Stimulated activated CD4-positive, alpha-beta T cell treated with anti-CD3 and anti-CD28 coated beads, Interleukin-12 subunit alpha, Interleukin-12 subunit beta, amount 100 ng/mL, for 48 hours (primary cell): ENCODE data around the gene BRAF.
A peak's percentile ranks its signal among the peaks of the same experiment; 100 is the strongest.
"Not testable (repeated sequence)": the region's sequence is repeated elsewhere in the genome, so short reads cannot be mapped to it uniquely, and the experiment has no call there.

Source experiments
- DNase-seq, 3 donors: peaks; one replicate each; pipeline ENCODE4 v3.0.0-alpha.2; 2020; ENCODE audit warnings: low read depth in 2 of 3, low spot score in 1 of 3

The BRAF gene

DNA sequence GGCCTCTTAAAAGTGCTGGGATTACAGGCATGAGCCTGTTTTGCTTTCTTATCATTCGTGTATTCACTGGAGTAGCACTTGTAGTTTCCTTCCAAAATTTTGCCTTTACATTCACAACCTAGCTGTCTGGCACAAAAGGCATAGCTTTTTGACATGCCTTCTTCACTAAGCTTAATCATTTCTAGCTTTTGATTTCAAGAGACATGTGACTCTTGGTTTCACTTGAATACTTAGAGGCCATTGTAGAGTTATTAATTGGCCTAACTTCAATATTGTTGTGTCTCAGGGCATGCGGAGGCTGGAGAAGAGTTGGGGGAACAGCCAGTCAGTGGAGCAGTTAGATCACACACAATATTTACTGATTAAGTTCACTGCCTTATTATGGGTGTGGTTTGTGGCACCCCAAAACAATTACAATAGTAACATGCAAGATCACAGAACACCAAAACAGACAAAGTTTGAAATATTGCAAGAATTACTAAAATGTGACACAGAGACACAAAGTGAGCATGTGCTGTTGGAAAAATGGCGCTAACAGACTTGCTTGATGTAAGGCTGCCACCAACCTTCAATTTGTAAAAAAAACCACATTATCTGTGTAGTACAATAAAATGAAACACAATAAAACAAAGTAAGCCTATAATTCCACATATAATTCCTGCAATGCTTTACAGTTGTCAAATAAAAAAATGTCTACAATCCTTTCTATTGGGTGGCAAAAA is 43.1 kb downstream of the BRAF start:
- no peak for DNase-seq

DNA sequence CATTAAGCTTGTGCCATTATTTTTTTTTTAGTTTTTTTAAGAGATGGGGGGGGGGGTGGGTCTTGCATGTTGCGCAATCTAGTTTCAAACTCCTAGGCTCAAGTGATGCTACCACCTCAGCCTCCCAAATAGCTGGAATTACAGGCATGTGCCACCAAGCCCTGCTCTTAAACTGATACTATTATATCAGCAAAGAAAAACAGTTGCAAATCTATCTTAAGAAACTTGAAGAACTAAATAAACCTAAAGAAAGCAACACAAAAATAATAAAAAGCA is 47.5 kb downstream of the BRAF start:
- no peak for DNase-seq

DNA sequence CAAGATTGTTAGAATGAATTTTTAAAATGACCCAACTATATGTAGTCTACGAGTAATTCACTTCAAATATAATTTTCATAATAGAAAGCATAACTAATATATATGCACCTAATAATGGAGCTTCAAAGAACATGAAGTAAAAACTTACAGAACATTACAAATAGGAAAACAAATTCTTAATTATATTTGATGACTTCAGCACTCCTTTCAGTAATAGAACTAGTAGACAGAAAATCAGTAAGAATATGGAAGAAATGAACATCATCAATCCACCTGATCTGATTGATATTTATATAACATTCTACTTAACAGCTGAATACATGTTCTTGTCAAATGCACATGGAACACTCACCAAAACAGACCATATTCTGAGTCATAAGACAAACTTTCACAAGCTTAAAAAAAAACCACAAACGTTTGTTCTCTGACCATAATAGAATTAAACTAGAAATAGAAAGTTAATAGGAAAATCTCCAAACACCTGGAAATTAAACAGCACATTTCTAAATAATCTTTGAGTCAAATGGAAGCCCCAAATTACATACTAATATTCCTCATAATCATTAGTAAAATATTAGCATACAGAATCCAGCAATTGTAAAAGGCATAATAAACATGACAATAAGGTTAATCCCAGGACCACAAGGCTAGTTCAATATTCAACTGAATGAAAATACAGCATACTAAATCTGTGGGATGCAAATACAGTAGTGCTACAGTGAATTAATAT is 48.0 kb downstream of the BRAF start:
- no peak for DNase-seq

DNA sequence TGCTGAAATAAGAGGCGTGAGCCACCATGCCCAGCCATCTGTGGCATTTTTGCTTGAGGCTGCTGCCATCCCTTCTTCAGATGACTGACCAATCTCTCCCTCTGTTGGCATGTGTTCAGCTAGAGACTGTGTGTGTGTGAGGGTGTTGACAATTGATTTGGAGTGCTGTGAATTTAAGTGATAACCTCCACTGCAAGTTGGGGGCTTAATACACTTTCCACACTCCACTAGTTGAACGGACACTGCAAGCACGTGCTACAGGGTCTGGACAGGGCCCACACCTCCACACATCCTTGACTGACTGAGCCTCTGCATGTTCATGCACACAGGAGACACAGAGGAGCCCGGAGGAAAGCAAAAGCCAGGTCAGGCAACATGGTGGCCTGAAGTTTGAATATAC is 51.3 kb downstream of the BRAF start:
- DNase-seq: no peak

DNA sequence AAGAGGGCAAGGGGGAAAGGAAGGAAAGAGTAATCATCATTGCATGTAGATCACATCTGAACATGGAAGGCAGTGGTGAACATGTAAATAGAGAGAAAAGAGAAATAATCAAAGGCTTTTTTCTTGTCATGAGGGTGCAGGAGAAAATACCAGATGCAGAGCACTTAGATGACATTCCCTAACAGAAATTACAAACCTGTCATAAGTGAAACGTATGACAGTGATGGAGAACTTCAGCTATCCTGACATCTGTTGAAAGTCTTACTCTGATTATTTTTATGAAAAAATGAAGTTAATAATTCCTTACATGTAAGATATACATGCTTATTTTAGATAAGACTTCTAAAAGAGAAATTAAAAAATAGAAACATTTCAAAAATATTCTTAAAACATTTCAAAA is 54.7 kb downstream of the BRAF start:
- DNase-seq: no peak

DNA sequence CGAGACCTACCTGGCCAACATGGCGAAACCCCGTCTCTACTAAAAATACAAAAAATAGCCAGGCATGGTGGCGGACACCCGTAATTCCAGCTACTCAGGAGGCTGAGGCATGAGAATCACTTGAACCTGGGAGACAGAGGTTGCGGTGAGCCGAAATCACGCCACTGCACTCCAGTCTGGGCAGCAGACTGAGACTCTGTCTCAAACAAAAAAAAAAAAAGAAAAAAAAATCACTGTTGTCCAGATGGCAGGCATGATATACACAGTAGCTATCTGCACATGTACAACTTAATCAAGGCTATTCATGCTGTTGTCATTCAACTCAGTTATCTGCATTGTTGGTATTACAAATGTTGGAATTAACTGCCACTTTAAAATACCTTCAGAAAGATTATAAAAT is 55.3 kb downstream of the BRAF start:
- DNase-seq: no peak

DNA sequence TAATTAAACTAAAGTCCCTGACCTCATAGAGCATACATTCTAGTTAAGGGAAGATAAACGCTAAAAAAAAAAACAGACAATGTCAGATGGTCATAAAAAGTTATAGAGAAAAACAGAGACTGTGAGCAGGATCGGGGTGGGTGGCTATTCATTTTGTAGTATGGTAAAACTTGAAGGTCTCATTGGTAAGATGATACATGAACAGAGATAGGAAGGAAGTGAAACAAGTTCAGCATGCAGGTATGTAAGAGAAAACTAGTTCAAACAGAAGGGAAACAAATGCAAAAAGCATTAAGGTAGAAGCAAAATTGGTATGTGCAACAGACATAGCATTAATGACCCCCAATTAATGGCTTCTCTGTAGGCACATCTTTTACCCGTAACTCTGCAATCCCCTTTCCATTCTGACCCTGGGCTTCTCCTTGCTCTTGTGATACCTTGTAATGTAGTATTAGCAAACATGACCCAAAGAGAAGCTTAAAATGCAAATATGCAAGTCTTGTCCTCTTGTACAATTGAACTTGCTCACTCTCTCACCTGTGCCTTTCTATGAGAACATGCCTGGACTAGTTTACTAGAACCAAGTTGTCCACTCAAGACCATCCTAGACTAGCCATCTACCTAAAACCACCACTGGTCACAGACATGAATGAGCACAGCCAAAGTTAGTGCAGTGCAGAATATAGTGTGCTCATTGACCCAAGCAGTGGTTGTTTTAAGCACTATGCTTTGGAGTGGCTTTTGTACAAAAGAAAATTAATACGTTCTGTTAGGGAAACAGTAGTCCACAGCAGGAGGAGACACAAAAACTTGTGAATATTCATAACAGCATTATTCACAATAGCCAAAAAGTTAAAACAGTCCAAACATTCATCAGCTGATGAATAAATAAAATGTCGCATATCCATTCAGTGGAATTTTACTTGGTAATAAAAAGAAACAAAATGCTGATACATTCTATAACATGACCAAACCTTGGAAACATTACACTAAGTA is 57.0 kb downstream of the BRAF start:
- DNase-seq: no peak

DNA sequence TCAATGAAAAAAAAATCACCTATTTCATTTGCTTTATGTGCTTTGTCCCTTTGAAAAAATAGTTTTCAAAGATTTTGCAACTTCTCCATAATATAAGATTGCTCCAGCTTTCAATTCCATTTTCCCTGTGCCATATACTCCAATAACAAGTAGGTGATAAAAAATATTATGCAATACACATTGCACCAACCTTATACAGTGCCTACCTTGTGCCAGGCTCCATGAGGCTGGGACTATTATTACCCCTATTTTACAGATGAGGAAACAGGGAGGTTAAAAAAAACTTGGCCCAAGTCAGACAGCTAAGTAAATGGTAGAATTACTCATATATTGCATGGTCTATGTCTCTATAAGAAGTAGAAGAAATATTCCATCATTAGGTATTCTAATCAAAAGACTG is 57.8 kb downstream of the BRAF start:
- DNase-seq: no peak

DNA sequence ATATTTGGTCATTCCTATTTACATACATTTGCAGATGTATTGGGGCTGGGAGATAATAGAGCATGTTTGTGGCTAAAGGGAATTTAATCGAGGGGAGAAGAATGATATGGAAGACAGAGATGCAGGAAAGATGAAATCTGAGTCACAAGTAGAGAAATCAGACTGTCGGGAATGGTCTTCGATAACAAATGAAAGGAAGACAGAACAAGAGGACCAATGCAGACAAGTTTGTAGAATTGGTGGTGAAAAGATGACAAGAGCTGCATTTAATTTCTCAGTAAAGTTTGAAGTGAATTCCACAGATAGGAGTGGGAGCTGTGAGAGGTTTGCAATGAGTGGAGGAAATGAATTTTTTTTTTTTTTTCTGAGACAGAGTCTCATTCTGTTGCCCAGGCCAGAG is 60.0 kb downstream of the BRAF start:
- DNase-seq: no peak

DNA sequence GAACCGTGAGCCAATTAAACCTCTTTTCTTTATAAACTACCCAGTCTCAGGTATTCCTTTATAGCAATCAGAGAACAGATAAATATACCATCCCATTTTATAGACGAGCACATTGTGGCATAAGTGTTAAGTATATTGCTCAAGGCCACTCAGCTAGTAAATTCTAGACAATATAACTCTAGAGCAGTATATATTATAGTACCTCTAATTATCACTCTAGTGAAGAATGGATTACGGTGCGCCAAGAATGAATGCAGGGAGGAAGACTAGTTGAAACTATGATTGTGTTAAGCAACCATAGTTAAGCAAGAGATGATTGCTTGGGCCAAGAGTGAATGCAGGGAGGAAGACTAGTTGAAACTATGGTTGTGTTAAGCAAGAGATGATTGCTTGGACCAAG is 60.9 kb downstream of the BRAF start:
- no peak for DNase-seq

DNA sequence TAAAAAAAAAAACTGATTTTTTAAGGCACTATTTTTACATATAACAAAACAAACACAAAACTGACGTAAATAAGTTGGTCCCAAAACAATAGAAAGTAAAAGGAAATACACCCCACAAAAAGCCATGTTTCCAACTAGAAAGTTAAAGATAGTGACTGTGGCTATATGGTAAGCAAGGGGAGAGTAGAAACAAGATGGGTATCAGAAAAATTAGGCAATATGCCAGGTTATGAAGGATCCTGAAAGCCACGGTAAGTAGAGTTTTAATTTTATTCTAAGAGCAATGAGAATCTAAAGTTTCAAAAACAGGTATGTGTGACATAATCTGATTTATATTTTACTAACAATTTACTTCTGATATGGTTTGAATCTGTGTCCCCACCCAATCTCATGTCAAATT is 61.5 kb downstream of the BRAF start:
- DNase-seq: no peak

DNA sequence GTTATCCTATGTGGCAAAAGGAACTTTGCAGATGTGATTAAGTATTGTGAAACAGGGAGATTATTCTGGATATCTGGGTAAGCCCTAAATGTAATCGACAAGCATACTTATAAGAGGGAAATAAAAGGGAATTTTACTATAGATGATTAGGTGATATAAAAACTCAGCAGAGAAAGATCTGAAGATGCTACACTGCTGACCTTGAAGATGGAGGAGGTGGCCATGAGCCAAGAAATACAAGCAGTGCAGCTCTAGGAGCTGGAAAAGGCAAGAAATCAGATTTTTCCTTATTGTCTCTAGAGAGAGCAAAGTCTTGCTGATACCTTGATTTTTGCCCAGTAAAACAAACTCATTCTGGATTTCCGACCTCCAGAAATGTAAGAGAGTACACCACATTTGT is 67.7 kb downstream of the BRAF start:
- DNase-seq: no peak

DNA sequence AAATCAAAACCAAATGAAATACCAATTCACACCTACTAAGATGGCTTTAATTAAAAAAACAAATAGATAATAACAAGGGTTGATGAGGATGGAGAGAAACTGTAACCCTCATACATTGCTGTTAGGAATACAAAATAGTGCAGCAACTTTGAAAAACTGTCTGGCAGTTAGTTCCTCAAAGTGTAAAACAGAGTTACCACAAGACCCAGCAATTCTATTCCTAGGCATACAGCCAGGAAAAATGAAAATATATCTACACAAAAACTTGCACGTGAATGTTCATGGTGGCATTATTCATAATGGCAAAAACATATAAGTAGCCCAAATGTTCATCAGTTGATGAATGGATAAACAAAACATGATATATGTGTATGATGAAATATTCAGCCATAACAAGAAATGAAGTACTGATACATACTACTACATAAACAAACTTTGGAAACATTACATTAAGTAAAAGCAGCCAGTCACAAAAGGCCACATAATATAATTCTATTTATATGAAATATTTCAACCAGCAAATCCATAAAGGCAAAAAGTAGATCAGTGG is 83.5 kb downstream of the BRAF start:
- DNase-seq: no peak

DNA sequence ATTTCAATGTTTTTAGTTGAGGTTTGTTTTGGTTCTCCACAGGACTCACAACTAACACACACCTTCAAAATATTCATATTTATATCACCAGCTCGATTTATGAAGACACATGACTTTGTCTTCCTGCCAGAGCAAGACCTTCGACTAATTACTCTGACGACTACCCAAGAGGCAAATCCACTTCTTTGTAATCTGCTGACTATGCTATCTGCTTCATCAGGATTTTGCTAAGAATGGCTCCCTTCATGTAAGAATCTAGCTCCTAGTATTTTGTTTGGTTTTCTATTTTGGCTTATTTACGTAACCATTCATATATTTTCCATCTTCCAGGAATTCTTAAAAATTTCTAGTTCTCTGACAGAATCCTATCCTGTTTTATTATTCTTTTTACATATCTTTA is 93.0 kb downstream of the BRAF start:
- no peak for DNase-seq

DNA sequence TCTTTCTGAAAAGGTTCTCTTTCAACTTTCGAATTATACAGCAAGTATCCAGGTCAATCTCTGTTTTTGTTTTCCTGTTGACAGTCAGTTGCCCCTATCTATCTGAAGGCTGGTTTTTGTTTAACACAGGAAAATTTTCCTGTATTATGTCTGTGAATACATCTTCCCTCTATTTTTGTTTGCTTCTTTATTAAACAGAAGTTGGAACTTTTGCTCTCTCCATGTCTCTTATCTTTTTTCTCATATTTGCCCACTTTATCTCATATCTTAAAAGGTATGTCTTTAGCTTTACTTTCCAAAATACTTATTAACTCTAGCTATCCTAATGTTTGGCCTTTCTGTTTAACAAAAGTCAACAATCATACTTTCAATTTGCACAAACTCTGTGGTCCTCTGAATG is 95.0 kb downstream of the BRAF start:
- no peak for DNase-seq

DNA sequence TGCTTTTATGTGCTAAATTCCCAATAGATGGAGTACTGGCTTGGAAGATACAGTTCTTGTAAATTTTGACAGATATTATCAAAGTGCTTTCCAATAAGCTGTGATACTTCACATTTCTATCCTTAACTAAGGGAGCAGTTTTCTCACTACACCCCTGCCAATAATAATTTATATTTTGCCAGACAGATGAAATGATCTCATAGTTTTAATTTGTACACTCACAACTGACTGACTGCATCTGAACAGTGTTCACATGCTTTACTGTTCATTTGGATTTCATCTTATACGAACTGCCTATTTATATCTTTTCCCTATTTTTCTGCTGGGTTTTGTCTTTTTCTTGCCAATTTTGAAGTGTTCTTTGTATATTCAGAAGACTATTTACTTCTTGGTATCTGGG is 96.0 kb downstream of the BRAF start:
- no peak for DNase-seq

DNA sequence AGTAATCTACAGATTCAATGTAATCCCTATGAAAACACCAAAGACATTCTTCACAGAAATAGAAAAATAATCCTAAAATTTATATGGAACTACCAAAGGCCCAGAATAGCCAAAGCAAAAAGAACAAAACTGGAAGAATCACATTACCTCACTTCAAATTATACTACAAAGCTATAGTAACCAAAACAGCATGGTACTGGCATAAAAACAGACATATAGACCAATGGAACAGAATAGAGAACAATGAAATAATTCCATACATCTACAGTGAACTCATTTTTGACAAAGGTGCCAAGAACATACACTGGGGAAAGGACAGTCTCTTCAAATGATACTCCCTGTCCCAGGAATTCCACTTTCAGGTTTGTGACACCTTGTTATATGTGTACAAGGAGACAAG is 107.3 kb downstream of the BRAF start:
- DNase-seq: not testable (repeated sequence)

DNA sequence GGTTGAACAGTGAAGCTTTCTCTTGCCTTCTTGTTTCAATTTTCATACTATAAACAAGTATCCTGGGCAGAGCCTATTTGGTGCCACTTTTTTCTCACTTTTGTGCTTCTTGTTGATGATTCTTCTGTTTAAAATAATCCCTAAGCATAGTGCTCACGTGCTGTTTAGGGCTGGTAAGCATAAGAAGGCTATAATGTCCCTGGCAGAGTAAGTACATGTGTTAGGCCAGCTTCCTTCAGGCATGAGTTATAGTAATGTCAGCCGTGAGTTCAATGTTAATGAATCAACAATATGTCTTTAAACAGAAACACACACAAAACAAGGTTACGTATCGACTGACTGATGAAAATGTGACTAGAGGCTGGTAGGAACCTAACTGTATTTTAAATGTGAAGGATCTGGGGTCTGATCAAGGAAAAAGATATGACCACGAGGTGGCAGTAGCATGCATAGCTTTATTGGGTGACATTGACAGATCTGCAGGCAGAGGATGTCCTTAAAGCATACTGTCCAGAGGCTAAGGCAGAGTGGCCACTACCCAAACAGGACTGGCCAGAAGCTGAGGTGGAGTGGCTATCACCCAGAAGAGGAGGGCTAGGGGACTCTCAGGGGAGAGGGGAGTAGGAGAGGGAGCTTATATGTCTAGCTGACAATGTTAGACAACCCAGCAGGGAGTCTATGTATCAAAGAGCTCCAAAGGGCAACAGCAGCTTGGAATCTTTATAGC is 113.7 kb downstream of the BRAF start:
- peak in 2 of 3 donors; percentile 37 to 81 for DNase-seq

DNA sequence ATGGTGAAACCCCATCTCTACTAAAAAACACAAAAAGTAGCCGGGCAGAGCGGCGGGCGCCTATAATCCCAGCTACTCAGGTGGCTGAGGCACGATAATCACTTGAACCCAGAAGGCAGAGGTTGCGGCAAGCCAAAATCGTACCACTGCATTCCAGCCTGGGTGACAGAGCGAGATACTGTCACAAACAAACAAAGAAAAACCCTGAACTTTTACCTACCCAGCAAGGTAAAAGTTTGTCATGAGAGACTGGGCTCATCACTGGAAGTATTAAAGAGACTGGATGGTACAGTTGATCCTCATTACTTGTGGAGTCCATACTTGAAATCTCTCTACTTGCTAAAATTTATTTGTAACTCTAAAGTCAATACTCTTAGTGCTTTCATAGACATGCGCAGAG is 114.3 kb downstream of the BRAF start:
- no peak for DNase-seq

DNA sequence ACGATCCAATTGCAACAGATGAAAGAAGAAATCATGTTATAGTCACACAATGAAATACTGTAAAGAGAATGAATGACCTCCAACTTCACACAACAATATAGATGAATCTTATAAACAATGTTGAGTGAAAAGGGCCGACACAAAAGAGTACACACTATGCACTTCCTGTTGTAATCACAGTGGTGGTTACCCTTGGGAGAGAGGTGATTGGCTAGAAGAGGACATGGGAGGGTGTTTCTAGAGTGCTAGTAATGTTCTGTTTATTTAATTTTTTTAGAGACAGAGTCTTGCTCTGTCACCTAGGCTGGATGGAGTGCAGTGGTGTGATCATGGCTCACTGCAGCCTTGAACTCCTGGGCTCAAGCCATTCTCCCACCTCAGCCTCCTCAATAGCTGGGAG is 145.8 kb downstream of the BRAF start:
- no peak for DNase-seq

DNA sequence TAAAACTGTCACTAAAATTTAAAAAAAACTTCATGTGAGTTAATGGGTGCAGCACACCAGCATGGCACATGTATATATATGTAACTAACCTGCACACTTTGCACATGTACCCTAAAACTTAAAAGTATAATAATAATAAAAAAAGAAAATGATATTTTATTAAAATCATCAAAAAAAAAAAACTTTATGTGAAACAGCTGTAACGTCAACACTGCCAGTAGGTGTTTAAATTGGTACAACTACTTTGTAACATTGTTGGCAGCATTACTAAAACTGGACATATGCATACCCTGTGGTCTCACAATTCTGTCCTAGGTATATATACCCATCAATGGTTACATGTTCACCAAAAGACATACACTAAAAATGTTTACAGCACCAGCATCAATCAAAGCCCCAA is 146.2 kb downstream of the BRAF start:
- DNase-seq: no peak
